CD14-positive monocyte (primary cell): ENCODE results near the gene LIX1. TPM values are rescaled to one million over a fixed set of nuclear protein-coding genes. Genes with fewer than 3 reads are reported as not detected.
"Not testable (repeated sequence)": the region's sequence is repeated elsewhere in the genome, so short reads cannot be mapped to it uniquely, and the experiment has no call there.

Source experiments
- DNase-seq, 3 donors: peaks; one replicate each; pipeline ENCODE4 v3.0.0-alpha.2; 2011 to 2022
- H2AFZ ChIP-seq: 2 replicates; pipeline ENCODE4 v1.6.0; 2012; ENCODE audit warnings: mild to moderate bottlenecking, low read depth, low read length, inconsistent platforms; ENCODE audit not compliant: insufficient read depth, poor library complexity, severe bottlenecking
- H3K27ac ChIP-seq, 2 donors: 1 replicate in 1 of 2; 2 replicates in 1 of 2; pipeline ENCODE4 v1.5.1; 2012 to 2013; ENCODE audit warnings: low read length in 2 of 2, control low read depth in 1 of 2, inconsistent platforms in 1 of 2, low read depth in 1 of 2, mild to moderate bottlenecking in 1 of 2
- H3K27me3 ChIP-seq, 2 donors: one replicate each; pipeline versions ENCODE4 v1.6.0 to v1.6.1; 2011 to 2013; ENCODE audit warnings: low read length in 2 of 2; ENCODE audit not compliant: control insufficient read depth in 2 of 2, insufficient read depth in 2 of 2
- H3K36me3 ChIP-seq, 2 donors: replicated peaks in 1 of 2; 1 replicate in 1 of 2; 2 replicates in 1 of 2; pipeline versions ENCODE4 v1.5.1 to v1.6.1; 2012 to 2013; ENCODE audit warnings: low read length in 2 of 2, control low read depth in 1 of 2, inconsistent platforms in 1 of 2, mild to moderate bottlenecking in 1 of 2; ENCODE audit not compliant: insufficient read depth in 2 of 2, control insufficient read depth in 1 of 2
- H3K4me1 ChIP-seq, 2 donors: 1 replicate in 1 of 2; 2 replicates in 1 of 2; pipeline versions ENCODE4 v1.5.1 to v1.6.1; 2012 to 2013; ENCODE audit warnings: low read length in 2 of 2, control low read depth in 1 of 2, inconsistent platforms in 1 of 2, mild to moderate bottlenecking in 1 of 2, moderate library complexity in 1 of 2; ENCODE audit not compliant: insufficient read depth in 2 of 2, control insufficient read depth in 1 of 2
- H3K4me2 ChIP-seq: replicated peaks from 2 replicates; pipeline ENCODE3; 2012; ENCODE audit warnings: low read length, moderate library complexity, mild to moderate bottlenecking; ENCODE audit not compliant: poor library complexity, severe bottlenecking; ENCODE audit errors: extremely low read depth
- H3K4me3 ChIP-seq, 3 experiments: fragments of 200-600 bp in 1 of 3; sonication (generic) in 1 of 3; replicated peaks in 1 of 3; 1 replicate in 2 of 3; 2 replicates in 1 of 3; pipeline ENCODE4 v1.5.1; 2011 to 2013; ENCODE audit warnings: low read length in 3 of 3, mild to moderate bottlenecking in 3 of 3, control low read depth in 2 of 3, low read depth in 2 of 3, inconsistent platforms in 1 of 3, moderate library complexity in 1 of 3
- H3K79me2 ChIP-seq: 2 replicates; pipeline ENCODE4 v1.6.0; 2012; ENCODE audit warnings: mild to moderate bottlenecking, control low read depth, inconsistent platforms, low read length, moderate library complexity; ENCODE audit not compliant: insufficient read depth
- H3K9ac ChIP-seq: 2 replicates; pipeline ENCODE4 v1.6.0; 2017; ENCODE audit warnings: low read length, mild to moderate bottlenecking; ENCODE audit not compliant: insufficient read depth, poor library complexity, severe bottlenecking
- H3K9me3 ChIP-seq, 2 donors: replicated peaks in 1 of 2; 1 replicate in 1 of 2; 2 replicates in 1 of 2; pipeline versions ENCODE4 v1.5.1 to v1.6.1; 2012 to 2013; ENCODE audit warnings: low read length in 2 of 2, control low read depth in 1 of 2; ENCODE audit not compliant: control insufficient read depth in 1 of 2, insufficient read depth in 1 of 2
- H4K20me1 ChIP-seq: 2 replicates; pipeline ENCODE4 v1.6.0; 2012; ENCODE audit warnings: mild to moderate bottlenecking, low read length, control low read depth, moderate library complexity; ENCODE audit not compliant: insufficient read depth
- H3K27ac Mint-ChIP-seq, 7 donors: one replicate each; pipeline ENCODE4 v1.8.0; 2020; ENCODE audit warnings: mild to moderate bottlenecking in 7 of 7, mixed read lengths in 7 of 7, moderate library complexity in 6 of 7, inconsistent platforms in 2 of 7
- H3K27me3 Mint-ChIP-seq, 3 donors: one replicate each; pipeline ENCODE4 v1.8.0; 2021 to 2022; ENCODE audit warnings: low read depth in 3 of 3, mild to moderate bottlenecking in 3 of 3, mixed read lengths in 3 of 3, moderate library complexity in 3 of 3, inconsistent platforms in 1 of 3
- H3K36me3 Mint-ChIP-seq, 2 donors: one replicate each; pipeline ENCODE4 v1.8.0; 2020; ENCODE audit warnings: mixed read lengths in 2 of 2, inconsistent platforms in 1 of 2, mild to moderate bottlenecking in 1 of 2
- H3K4me1 Mint-ChIP-seq: one replicate; pipeline ENCODE4 v1.8.0; 2020; ENCODE audit warnings: mild to moderate bottlenecking, mixed read lengths
- H3K4me3 Mint-ChIP-seq, 2 donors: one replicate each; pipeline ENCODE4 v1.8.0; 2020; ENCODE audit warnings: mild to moderate bottlenecking in 2 of 2, mixed read lengths in 2 of 2, moderate library complexity in 1 of 2
- H3K9me3 Mint-ChIP-seq, 7 donors: one replicate each; pipeline ENCODE4 v1.8.0; 2020 to 2022; ENCODE audit warnings: mixed read lengths in 7 of 7, mild to moderate bottlenecking in 6 of 7, moderate library complexity in 6 of 7, inconsistent platforms in 2 of 7
- whole genome bisulfite sequencing: methylation state at CpG from one replicate; pipeline ENCODE4 v1.1.5; 2013; ENCODE audit warnings: missing lambda C conversion rate; ENCODE audit not compliant: insufficient coverage; 5-methylcytosine and 5-hydroxymethylcytosine counted together
- intact Hi-C, 2 donors: fragments of 100-400 bp; cut with micrococcal nuclease; formaldehyde crosslinking; loops; one replicate each; pipeline versions ENCODE4 v1.15.0 to v1.15.1; 2023
- polyA plus RNA-seq, 3 donors: library from polyadenylated mRNA; depleted of rRNA in 1 of 3; unstranded in 2 of 3; stranded (reverse) in 1 of 3; fragments of 300-500 nt in 2 of 3; fragments of >200 nt in 1 of 3; fragmentation: Illumina TruSeq in 2 of 3; gene quantifications; 1 replicate in 2 of 3; 2 replicates in 1 of 3; pipeline ENCODE4 v1.2.3, GENCODE V29; 2012 to 2021
- TF ChIP-seq, protein P1 (sequence below): fragments of 200-600 bp; IDR thresholded peaks from one replicate; pipeline ENCODE4 v1.8.0; 2022; ENCODE audit warnings: antibody characterized with exemption, mild to moderate bottlenecking

The LIX1 gene
- polyA plus RNA-seq, 3 donors: not detected

GRCh38 chr5:97141539-97141938 lies 872 bp downstream of the LIX1 start:
- Histone ChIP-seq H3K9ac (no peak overlapping the region), H3K4me2 (no peak overlapping the region), H2AFZ (no peak overlapping the region), H4K20me1 (no peaks in the 10 kb centered on the region), H3K4me3 (no peak overlapping the region), H3K27me3 (no peaks in the 10 kb centered on the region), H3K27ac (no peak overlapping the region), H3K9me3 (no peaks in the 10 kb centered on the region), H3K4me1 (no peaks in the 10 kb centered on the region), H3K79me2 (no peaks in the 10 kb centered on the region), H3K36me3 (no peaks in the 10 kb centered on the region)
- H3K36me3 Mint-ChIP-seq: no peaks in the 10 kb centered on the region
- peaks cover 0 to 2% (median 0%) of the 10 kb centered on the region in 3 donors for H3K27me3 Mint-ChIP-seq
- no peaks in the 10 kb centered on the region for H3K9me3 Mint-ChIP-seq
- H3K4me1 Mint-ChIP-seq: peaks cover 11% of the 10 kb centered on the region
- H3K4me3 Mint-ChIP-seq: no peak overlapping the region
- no CpG with 5 or more reads among the region's 2 CpGs for WGBS
- intact Hi-C loops: no loop called here
- TF ChIP-seq, protein P1, sequence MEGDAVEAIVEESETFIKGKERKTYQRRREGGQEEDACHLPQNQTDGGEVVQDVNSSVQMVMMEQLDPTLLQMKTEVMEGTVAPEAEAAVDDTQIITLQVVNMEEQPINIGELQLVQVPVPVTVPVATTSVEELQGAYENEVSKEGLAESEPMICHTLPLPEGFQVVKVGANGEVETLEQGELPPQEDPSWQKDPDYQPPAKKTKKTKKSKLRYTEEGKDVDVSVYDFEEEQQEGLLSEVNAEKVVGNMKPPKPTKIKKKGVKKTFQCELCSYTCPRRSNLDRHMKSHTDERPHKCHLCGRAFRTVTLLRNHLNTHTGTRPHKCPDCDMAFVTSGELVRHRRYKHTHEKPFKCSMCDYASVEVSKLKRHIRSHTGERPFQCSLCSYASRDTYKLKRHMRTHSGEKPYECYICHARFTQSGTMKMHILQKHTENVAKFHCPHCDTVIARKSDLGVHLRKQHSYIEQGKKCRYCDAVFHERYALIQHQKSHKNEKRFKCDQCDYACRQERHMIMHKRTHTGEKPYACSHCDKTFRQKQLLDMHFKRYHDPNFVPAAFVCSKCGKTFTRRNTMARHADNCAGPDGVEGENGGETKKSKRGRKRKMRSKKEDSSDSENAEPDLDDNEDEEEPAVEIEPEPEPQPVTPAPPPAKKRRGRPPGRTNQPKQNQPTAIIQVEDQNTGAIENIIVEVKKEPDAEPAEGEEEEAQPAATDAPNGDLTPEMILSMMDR: no peak
- no peak overlapping the region for H3K27ac Mint-ChIP-seq
- no peak for DNase-seq

- H3K27me3 ChIP-seq: no peaks in the 10 kb centered on the region
- no peaks in the 10 kb centered on the region for H3K4me1 ChIP-seq
- Mint-ChIP-seq H3K36me3 (no peaks in the 10 kb centered on the region), H3K27me3 (no peaks in the 10 kb centered on the region), H3K9me3 (no peaks in the 10 kb centered on the region), H3K4me1 (peaks cover 11% of the 10 kb centered on the region), H3K4me3 (no peak overlapping the region), H3K27ac (no peak overlapping the region)
- no peak for DNase-seq
- H3K9me3 ChIP-seq: no peaks in the 10 kb centered on the region
- H3K4me2 ChIP-seq: no peak overlapping the region
- H3K36me3 ChIP-seq: no peaks in the 10 kb centered on the region
- no peak overlapping the region for H3K27ac ChIP-seq
- TF ChIP-seq, protein P1: no peak
- intact Hi-C loops: no loop called here
- no peak overlapping the region for H3K9ac ChIP-seq
- H3K79me2 ChIP-seq: no peaks in the 10 kb centered on the region
- WGBS: 83% methylated on average over 1 of the region's 4 CpGs
- H3K4me3 ChIP-seq: no peak overlapping the region
- no peak overlapping the region for H2AFZ ChIP-seq
- H4K20me1 ChIP-seq: no peaks in the 10 kb centered on the region
Measured at GRCh38 chr5:97141031-97141430, 1.4 kb downstream of the LIX1 start.

DNA sequence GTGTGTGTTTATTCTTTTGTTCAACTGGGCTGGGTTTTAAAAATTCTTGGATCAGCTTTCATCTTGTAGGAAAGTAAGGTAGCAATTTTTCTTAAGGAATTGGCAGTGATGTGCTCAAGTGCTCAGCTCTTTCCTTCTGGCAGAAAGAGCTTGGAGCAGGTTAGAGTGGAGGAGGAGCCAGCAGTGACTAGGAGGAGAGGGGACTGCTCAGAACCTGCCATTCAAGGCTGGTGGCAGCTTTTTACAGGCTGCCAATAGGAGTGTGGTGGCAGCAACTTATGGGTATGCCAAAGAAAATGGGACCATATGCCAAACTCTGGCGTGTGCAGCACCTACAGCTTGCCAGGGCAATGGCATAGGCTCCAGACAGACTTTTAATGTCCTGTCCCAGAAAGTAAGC lies 2.2 kb downstream of the LIX1 start:
- intact Hi-C loops, DNase-seq, H3K36me3 ChIP-seq, H3K9ac ChIP-seq, H3K27ac Mint-ChIP-seq, H3K27ac ChIP-seq, H3K4me1 ChIP-seq, H3K4me3 ChIP-seq, H2AFZ ChIP-seq, H3K9me3 Mint-ChIP-seq, H3K4me2 ChIP-seq, H3K36me3 Mint-ChIP-seq, H3K27me3 ChIP-seq, H3K79me2 ChIP-seq, H3K9me3 ChIP-seq, H3K4me3 Mint-ChIP-seq, H3K27me3 Mint-ChIP-seq, H4K20me1 ChIP-seq: not testable (repeated sequence)
- peaks cover 11% of the 10 kb centered on the region for H3K4me1 Mint-ChIP-seq
- WGBS: no CpG with 5 or more reads among the region's 1 CpG
